Gastroesophageal sphincter (tissue), 3 donors: Measurements from ENCODE around the gene MYO5A.

ENCODE experiments used
- EP300 ChIP-seq: sonication (generic); formaldehyde crosslinking; IDR thresholded peaks from one replicate; pipeline ENCODE4 v1.6.1; 2017; ENCODE audit warnings: antibody characterized with exemption, mild to moderate bottlenecking
- POLR2A ChIP-seq, 2 donors: fragments of 450-650 bp; IDR thresholded peaks; one replicate each; pipeline ENCODE4 v1.6.1; 2017; ENCODE audit warnings: antibody characterized with exemption in 2 of 2, mild to moderate bottlenecking in 2 of 2, moderate library complexity in 1 of 2
- POLR2AphosphoS5 ChIP-seq: sonication (generic); formaldehyde crosslinking; IDR thresholded peaks from one replicate; pipeline ENCODE4 v1.6.1; 2017; ENCODE audit warnings: antibody characterized with exemption
- TF ChIP-seq, protein P1 (sequence below), 4 experiments: fragments of 200-600 bp in 2 of 4; fragments of 450-650 bp in 2 of 4; sonication (generic) in 1 of 4; IDR thresholded peaks; one replicate each; pipeline ENCODE4 v1.5.1; 2017 to 2019; ENCODE audit warnings: antibody characterized with exemption in 4 of 4, mild to moderate bottlenecking in 2 of 4, moderate library complexity in 2 of 4

DNA sequence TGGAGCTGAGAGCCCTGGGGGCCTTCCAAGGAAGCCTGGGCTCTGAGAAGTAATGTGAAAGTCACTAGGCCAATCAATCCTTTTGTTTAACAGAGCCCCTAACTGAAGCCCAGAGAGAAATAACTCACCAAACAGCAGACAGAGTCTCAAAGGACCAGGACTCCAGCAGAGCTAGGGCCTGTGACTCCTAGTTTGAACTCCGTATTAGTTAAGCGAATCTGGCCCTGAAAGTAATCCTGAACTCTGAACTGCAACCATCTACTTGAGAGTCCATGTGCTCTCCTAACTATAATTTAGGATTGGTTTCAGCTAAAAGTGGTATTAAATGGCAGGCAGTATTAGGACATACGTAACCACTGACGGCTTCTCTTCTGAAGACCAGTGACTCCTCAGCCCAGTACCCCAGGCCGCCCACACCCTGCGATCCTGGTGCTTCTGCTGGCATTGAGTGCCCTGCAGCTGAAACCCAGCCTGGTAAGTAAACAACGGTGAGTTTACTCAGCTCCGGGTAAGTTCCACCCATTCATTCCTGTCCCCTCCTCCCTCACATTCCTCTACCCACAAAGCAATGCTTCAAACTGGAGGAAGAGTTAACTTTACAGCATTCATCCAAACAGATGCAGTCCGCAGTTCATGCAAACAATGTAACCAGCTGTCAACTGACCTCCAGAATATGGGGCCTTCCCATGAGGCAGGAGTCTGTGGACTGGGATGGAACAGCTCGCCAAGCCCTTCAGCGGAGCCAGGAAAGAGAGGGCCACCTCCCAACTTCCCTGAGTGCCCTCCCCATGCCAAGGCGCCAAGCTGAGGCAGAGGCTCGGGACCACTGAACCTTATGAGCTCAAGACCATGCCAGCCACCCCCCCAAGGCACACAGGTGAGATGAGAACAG lies 240.4 kb downstream of the MYO5A start:
- TF ChIP-seq, protein P1, sequence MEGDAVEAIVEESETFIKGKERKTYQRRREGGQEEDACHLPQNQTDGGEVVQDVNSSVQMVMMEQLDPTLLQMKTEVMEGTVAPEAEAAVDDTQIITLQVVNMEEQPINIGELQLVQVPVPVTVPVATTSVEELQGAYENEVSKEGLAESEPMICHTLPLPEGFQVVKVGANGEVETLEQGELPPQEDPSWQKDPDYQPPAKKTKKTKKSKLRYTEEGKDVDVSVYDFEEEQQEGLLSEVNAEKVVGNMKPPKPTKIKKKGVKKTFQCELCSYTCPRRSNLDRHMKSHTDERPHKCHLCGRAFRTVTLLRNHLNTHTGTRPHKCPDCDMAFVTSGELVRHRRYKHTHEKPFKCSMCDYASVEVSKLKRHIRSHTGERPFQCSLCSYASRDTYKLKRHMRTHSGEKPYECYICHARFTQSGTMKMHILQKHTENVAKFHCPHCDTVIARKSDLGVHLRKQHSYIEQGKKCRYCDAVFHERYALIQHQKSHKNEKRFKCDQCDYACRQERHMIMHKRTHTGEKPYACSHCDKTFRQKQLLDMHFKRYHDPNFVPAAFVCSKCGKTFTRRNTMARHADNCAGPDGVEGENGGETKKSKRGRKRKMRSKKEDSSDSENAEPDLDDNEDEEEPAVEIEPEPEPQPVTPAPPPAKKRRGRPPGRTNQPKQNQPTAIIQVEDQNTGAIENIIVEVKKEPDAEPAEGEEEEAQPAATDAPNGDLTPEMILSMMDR (IDR thresholded peaks at IDR 0.05) = no peak
- TF ChIP-seq POLR2A (IDR thresholded peaks at IDR 0.05) (no peak), POLR2AphosphoS5 (no peak), EP300 (no peak)
